B cell (primary cell): ENCODE data around the gene RNF32. TPM values are rescaled to one million over a fixed set of nuclear protein-coding genes. Genes with fewer than 3 reads are reported as not detected.

Experiments used
- ATAC-seq: fragments of 200-7000 bp; cut with Tn5 transposase; one replicate; pipeline ENCODE4 v1.10.0; 2021; ENCODE audit warnings: low read depth, mild to moderate bottlenecking, moderate number of reproducible peaks, moderate library complexity
- CTCF ChIA-PET: fragments of 350-600 bp; sonication (Branson Sonifier 250); formaldehyde crosslinking; loops from one replicate; lab custom pipeline; 2021; ENCODE audit warnings: antibody characterized with exemption, inconsistent platforms; lab: Charles Lee
- POLR2A ChIA-PET: fragments of 350-600 bp; sonication (Branson Sonifier 250); formaldehyde crosslinking; loops from one replicate; lab custom pipeline; 2021; ENCODE audit warnings: antibody characterized with exemption; lab: Charles Lee
- DNase-seq: peaks from one replicate; pipeline ENCODE4 v3.0.0; 2013
- H2AFZ ChIP-seq: 2 replicates; pipeline ENCODE4 v1.6.1; 2012; ENCODE audit warnings: mild to moderate bottlenecking, low read depth, low read length; ENCODE audit not compliant: insufficient read depth, poor library complexity, severe bottlenecking
- H3K27ac ChIP-seq, 2 donors: 1 replicate in 1 of 2; 2 replicates in 1 of 2; pipeline ENCODE4 v1.5.1; 2012 to 2013; ENCODE audit warnings: low read length in 2 of 2, mild to moderate bottlenecking in 2 of 2, moderate library complexity in 1 of 2
- H3K27me3 ChIP-seq, 4 experiments: fragments of 200-600 bp in 1 of 4; sonication (generic) in 1 of 4; replicated peaks in 1 of 4; 1 replicate in 2 of 4; 2 replicates in 2 of 4; pipeline versions ENCODE4 v1.6.1 to v1.7.0; 2013 to 2016; ENCODE audit warnings: low read length in 3 of 4, mild to moderate bottlenecking in 2 of 4, mixed read lengths in 1 of 4, moderate library complexity in 1 of 4; ENCODE audit not compliant: insufficient read depth in 4 of 4, control insufficient read depth in 3 of 4; ENCODE audit errors: control extremely low read depth in 1 of 4
- H3K36me3 ChIP-seq, 2 experiments: replicated peaks in 1 of 2; 1 replicate in 1 of 2; 2 replicates in 1 of 2; pipeline versions ENCODE4 v1.6.1 to v1.7.1; 2013; ENCODE audit warnings: low read length in 1 of 2; ENCODE audit not compliant: insufficient read depth in 2 of 2, control insufficient read depth in 1 of 2; ENCODE audit errors: control extremely low read depth in 1 of 2, extremely low read depth in 1 of 2
- H3K4me1 ChIP-seq, 2 donors: fragments of 200-600 bp in 1 of 2; sonication (generic) in 1 of 2; 1 replicate in 1 of 2; 2 replicates in 1 of 2; pipeline versions ENCODE4 v1.5.1 to v1.6.1; 2013 to 2017; ENCODE audit warnings: low read length in 2 of 2; ENCODE audit not compliant: control insufficient read depth in 2 of 2, insufficient read depth in 2 of 2
- H3K4me2 ChIP-seq: replicated peaks from 2 replicates; pipeline ENCODE3; 2012; ENCODE audit warnings: mild to moderate bottlenecking, low read depth, low read length; ENCODE audit not compliant: poor library complexity, severe bottlenecking
- H3K4me3 ChIP-seq, 5 experiments: fragments of 200-600 bp in 1 of 5; sonication (generic) in 1 of 5; 1 replicate in 3 of 5; 2 replicates in 2 of 5; pipeline versions ENCODE4 v1.5.1 to v1.7.0; 2011 to 2016; ENCODE audit warnings: low read length in 4 of 5, mild to moderate bottlenecking in 4 of 5, low read depth in 2 of 5, control low read depth in 1 of 5, moderate library complexity in 1 of 5; ENCODE audit not compliant: insufficient read depth in 1 of 5; ENCODE audit errors: control extremely low read depth in 1 of 5, extremely low read depth in 1 of 5
- H3K79me2 ChIP-seq: fragments of 200-600 bp; sonication (generic); one replicate; pipeline ENCODE4 v1.6.0; 2016; ENCODE audit warnings: low read length; ENCODE audit not compliant: control insufficient read depth, insufficient read depth
- H3K9ac ChIP-seq: fragments of 200-600 bp; sonication (generic); 2 replicates; pipeline ENCODE4 v1.6.1; 2017; ENCODE audit warnings: mild to moderate bottlenecking, low read length, moderate library complexity
- H3K9me3 ChIP-seq, 3 donors: one replicate each; pipeline versions ENCODE4 v1.6.1 to v1.7.1; 2013; ENCODE audit warnings: low read length in 2 of 3; ENCODE audit not compliant: control insufficient read depth in 2 of 3, insufficient read depth in 1 of 3; ENCODE audit errors: control extremely low read depth in 1 of 3
- H4K20me1 ChIP-seq: 2 replicates; pipeline ENCODE4 v1.6.0; 2012; ENCODE audit warnings: mild to moderate bottlenecking, low read length; ENCODE audit not compliant: insufficient read depth, control insufficient read depth, poor library complexity, severe bottlenecking
- H3K27ac Mint-ChIP-seq: one replicate; pipeline ENCODE4 v1.8.0; 2021; ENCODE audit warnings: mixed read lengths
- H3K27me3 Mint-ChIP-seq: one replicate; pipeline ENCODE4 v1.8.0; 2021; ENCODE audit warnings: mixed read lengths
- H3K4me1 Mint-ChIP-seq: one replicate; pipeline ENCODE4 v1.8.0; 2021; ENCODE audit warnings: mixed read lengths
- H3K4me3 Mint-ChIP-seq: one replicate; pipeline ENCODE4 v1.8.0; 2021; ENCODE audit warnings: mixed read lengths
- H3K9me3 Mint-ChIP-seq: one replicate; pipeline ENCODE4 v1.8.0; 2022; ENCODE audit warnings: mixed read lengths; ENCODE audit not compliant: insufficient read depth
- CTCF ChIP-seq: fragments of 200-600 bp; IDR thresholded peaks from one replicate; pipeline ENCODE4 v1.8.0; 2022; ENCODE audit warnings: antibody characterized with exemption, mild to moderate bottlenecking
- EZH2 ChIP-seq: IDR thresholded peaks from 2 replicates; pipeline ENCODE4 v1.6.1; 2012; ENCODE audit warnings: borderline replicate concordance, low read depth, mild to moderate bottlenecking, moderate library complexity, low read length; ENCODE audit not compliant: insufficient read depth, poor library complexity, severe bottlenecking
- WGBS: methylation state at CpG from one replicate; pipeline ENCODE4 v1.1.5; 2013; ENCODE audit warnings: missing lambda C conversion rate; ENCODE audit not compliant: insufficient coverage; 5-methylcytosine and 5-hydroxymethylcytosine counted together
- intact Hi-C: fragments of 100-400 bp; cut with micrococcal nuclease; formaldehyde crosslinking; loops from one replicate; pipeline ENCODE4 v1.10.0; 2022
- polyA plus RNA-seq: library from polyadenylated mRNA; depleted of rRNA; stranded (reverse); fragments of >200 nt; gene quantifications from 2 replicates; pipeline ENCODE4 v1.2.3, GENCODE V29; 2012
- total RNA-seq, 2 donors: library from RNA; stranded (reverse); fragments of 120-200 nt in 1 of 2; gene quantifications; 1 replicate in 1 of 2; 2 replicates in 1 of 2; pipeline versions ENCODE4 v1.2.3 to v1.2.4, GENCODE V29; 2013 to 2022

RNF32 gene
- total and polyA plus RNA-seq, 2 donors (not counting 1 experiment from before 2014, with no cell fraction given) = 1.6 to 2.3 TPM

- intact Hi-C loops = no loop called here
- Histone ChIP-seq H3K4me2 (no peak overlapping the region), H3K4me3 (no peak overlapping the region), H3K79me2 (no peaks in the 10 kb centered on the region), H3K9me3 (peaks cover 0 to 16% (median 0%) of the 10 kb centered on the region in 3 donors), H3K27ac (no peak overlapping the region), H3K27me3 (peaks cover 0 to 42% (median 14%) of the 10 kb centered on the region in 4 experiments), H2AFZ (no peak overlapping the region), H4K20me1 (no peaks in the 10 kb centered on the region), H3K4me1 (no peaks in the 10 kb centered on the region), H3K9ac (no peak overlapping the region), H3K36me3 (no peaks in the 10 kb centered on the region)
- peaks cover 7% of the 10 kb centered on the region for H3K4me1 Mint-ChIP-seq
- ATAC-seq = no peak
- DNase-seq = no peak
- H3K27ac Mint-ChIP-seq = no peak overlapping the region
- POLR2A ChIA-PET = no interaction called here
- no peak overlapping the region for H3K4me3 Mint-ChIP-seq
- H3K9me3 Mint-ChIP-seq = peaks cover 4% of the 10 kb centered on the region
- no peak for TF ChIP-seq CTCF
- TF ChIP-seq EZH2 = no peak
- peaks cover 59% of the 10 kb centered on the region for H3K27me3 Mint-ChIP-seq
- 96% methylated on average over 18 of the region's 18 CpGs for WGBS
- CTCF ChIA-PET = no interaction called here
These were observed 22.3 kb upstream of the RNF32 start for GRCh38 chr7:156618078-156618779.

- Histone ChIP-seq H4K20me1 (no peaks in the 10 kb centered on the region), H3K4me1 (no peaks in the 10 kb centered on the region), H3K79me2 (no peaks in the 10 kb centered on the region), H2AFZ (no peak overlapping the region), H3K36me3 (no peaks in the 10 kb centered on the region), H3K4me3 (no peak overlapping the region), H3K27me3 (peaks cover 0 to 42% (median 14%) of the 10 kb centered on the region in 4 experiments), H3K9me3 (peaks cover 0 to 16% (median 0%) of the 10 kb centered on the region in 3 donors), H3K4me2 (no peak overlapping the region), H3K27ac (no peak overlapping the region), H3K9ac (no peak overlapping the region)
- H3K4me1 Mint-ChIP-seq = peaks cover 7% of the 10 kb centered on the region
- DNase-seq = no peak
- TF ChIP-seq CTCF (no peak), EZH2 (no peak)
- no peak overlapping the region for H3K4me3 Mint-ChIP-seq
- H3K27ac Mint-ChIP-seq = no peak overlapping the region
- peaks cover 59% of the 10 kb centered on the region for H3K27me3 Mint-ChIP-seq
- ChIA-PET POLR2A (no interaction called here), CTCF (no interaction called here)
- H3K9me3 Mint-ChIP-seq = peaks cover 4% of the 10 kb centered on the region
- intact Hi-C loops = no loop called here
- 91% methylated on average over 10 of the region's 14 CpGs for WGBS
- ATAC-seq = no peak
These were observed 21.7 kb upstream of the RNF32 start for GRCh38 chr7:156618780-156619367.
